Endothelial cell (in vitro differentiated cells): ENCODE measurements around the gene MYLK3. TPM values are rescaled to one million over a fixed set of nuclear protein-coding genes. Genes with fewer than 3 reads are reported as not detected.

Experiments used
- DNase-seq: peaks from one replicate; pipeline ENCODE4 v3.0.0; 2021; ENCODE audit warnings: low spot score
- H3K27ac Mint-ChIP-seq: one replicate; pipeline ENCODE4 v1.8.0; 2021; ENCODE audit warnings: mixed read lengths, inconsistent platforms; ENCODE audit not compliant: unreplicated experiment
- H3K27me3 Mint-ChIP-seq: one replicate; pipeline ENCODE4 v1.8.0; 2021; ENCODE audit warnings: mild to moderate bottlenecking, moderate library complexity, mixed read lengths, inconsistent platforms; ENCODE audit not compliant: unreplicated experiment
- H3K36me3 Mint-ChIP-seq: one replicate; pipeline ENCODE4 v1.8.0; 2021; ENCODE audit warnings: mild to moderate bottlenecking, low read depth, mixed read lengths, inconsistent platforms; ENCODE audit not compliant: unreplicated experiment
- H3K4me1 Mint-ChIP-seq: one replicate; pipeline ENCODE4 v1.8.0; 2021; ENCODE audit warnings: mild to moderate bottlenecking, mixed read lengths, inconsistent platforms; ENCODE audit not compliant: unreplicated experiment
- H3K4me3 Mint-ChIP-seq: one replicate; pipeline ENCODE4 v1.8.0; 2021; ENCODE audit warnings: mild to moderate bottlenecking, mixed read lengths, inconsistent platforms; ENCODE audit not compliant: unreplicated experiment
- H3K9me3 Mint-ChIP-seq: one replicate; pipeline ENCODE4 v1.8.0; 2021; ENCODE audit warnings: mixed read lengths, inconsistent platforms; ENCODE audit not compliant: unreplicated experiment
- CTCF ChIP-seq: fragments of 200-600 bp; sonication (generic); IDR thresholded peaks from one replicate; pipeline ENCODE4 v1.5.0; 2021; ENCODE audit warnings: antibody characterized with exemption; ENCODE audit not compliant: unreplicated experiment
- total RNA-seq: library from RNA; stranded (reverse); fragmentation: NEBNext Ultra II Directional; extraction: Animal tissue kit (Norgen Biotek cat#: 25700); gene quantifications from one replicate; pipeline ENCODE4 v1.2.1, GENCODE V29; 2021; ENCODE audit not compliant: unreplicated experiment

Gene MYLK3
- total RNA-seq, 1 donor from 2014 or later = 0.95 TPM

GRCh38 chr16:46711106-46712058 is 36.8 kb downstream of the MYLK3 start:
- Mint-ChIP-seq H3K4me1 (peaks cover 2% of the 10 kb centered on the region), H3K27me3 (peaks cover 7% of the 10 kb centered on the region), H3K4me3 (no peak overlapping the region), H3K36me3 (no peaks in the 10 kb centered on the region), H3K27ac (no peak overlapping the region), H3K9me3 (peaks cover 4% of the 10 kb centered on the region)
- no peak for DNase-seq
- no peak for TF ChIP-seq CTCF

GRCh38 chr16:46709469-46710005 is 38.6 kb downstream of the MYLK3 start:
- H3K36me3 Mint-ChIP-seq = no peaks in the 10 kb centered on the region
- DNase-seq = no peak
- H3K4me3 Mint-ChIP-seq = no peak overlapping the region
- no peak overlapping the region for H3K27ac Mint-ChIP-seq
- TF ChIP-seq CTCF = no peak
- peaks cover 4% of the 10 kb centered on the region for H3K9me3 Mint-ChIP-seq
- H3K27me3 Mint-ChIP-seq = peaks cover 3% of the 10 kb centered on the region
- peaks cover 2% of the 10 kb centered on the region for H3K4me1 Mint-ChIP-seq

GRCh38 chr16:46706642-46707041 is 41.5 kb downstream of the MYLK3 start:
- H3K4me3 Mint-ChIP-seq = no peak overlapping the region
- no peaks in the 10 kb centered on the region for H3K36me3 Mint-ChIP-seq

GRCh38 chr16:46702030-46702429 is 46.1 kb downstream of the MYLK3 start:
- Mint-ChIP-seq H3K27me3 (no peaks in the 10 kb centered on the region), H3K4me3 (no peak overlapping the region), H3K9me3 (no peaks in the 10 kb centered on the region), H3K36me3 (no peaks in the 10 kb centered on the region), H3K4me1 (no peaks in the 10 kb centered on the region), H3K27ac (no peak overlapping the region)
- no peak for DNase-seq
- TF ChIP-seq CTCF = no peak

More at GRCh38 chr16:46706642-46707041, 41.5 kb downstream of the MYLK3 start:
- DNase-seq = no peak
- no peak for TF ChIP-seq CTCF
- H3K27me3 Mint-ChIP-seq = peaks cover 1% of the 10 kb centered on the region
- peaks cover 2% of the 10 kb centered on the region for H3K4me1 Mint-ChIP-seq
- H3K9me3 Mint-ChIP-seq = peaks cover 4% of the 10 kb centered on the region
- no peak overlapping the region for H3K27ac Mint-ChIP-seq

GRCh38 chr16:46701615-46702014 is 46.5 kb downstream of the MYLK3 start:
- Mint-ChIP-seq H3K36me3 (no peaks in the 10 kb centered on the region), H3K27ac (no peak overlapping the region), H3K4me1 (no peaks in the 10 kb centered on the region), H3K4me3 (no peak overlapping the region), H3K27me3 (no peaks in the 10 kb centered on the region), H3K9me3 (no peaks in the 10 kb centered on the region)
- no peak for DNase-seq
- no peak for TF ChIP-seq CTCF
